GM12878 (cell line): ENCODE measurements around the gene SCGN.

Experiments
- RFX5 ChIP-seq: IDR thresholded peaks from 2 replicates; pipeline ENCODE4 v1.6.1; 2011; ENCODE audit warnings: low read depth, low read length, improper control_type of control experiment
- SP1 ChIP-seq: IDR thresholded peaks from one replicate; pipeline ENCODE4 v1.6.1; 2011; ENCODE audit warnings: low read depth, low read length
- SRF ChIP-seq, 2 experiments: IDR thresholded peaks; 2 replicates each; pipeline ENCODE4 v1.6.1; 2011; ENCODE audit warnings: low read depth in 2 of 2, low read length in 2 of 2, mild to moderate bottlenecking in 1 of 2, moderate library complexity in 1 of 2
- TF ChIP-seq, protein P1 (sequence below), 3 experiments: IDR thresholded peaks in 2 of 3; conservative IDR thresholded peaks in 1 of 3; 2 replicates each; pipeline ENCODE4 v1.5.1; 2011; ENCODE audit warnings: low read depth in 3 of 3, low read length in 3 of 3, mild to moderate bottlenecking in 3 of 3, control low read depth in 2 of 3, moderate library complexity in 2 of 3, inconsistent platforms in 1 of 3, mixed read lengths in 1 of 3; ENCODE audit not compliant: control insufficient read depth in 2 of 3, insufficient read depth in 1 of 3; ENCODE audit errors: extremely low read depth in 1 of 3

DNA sequence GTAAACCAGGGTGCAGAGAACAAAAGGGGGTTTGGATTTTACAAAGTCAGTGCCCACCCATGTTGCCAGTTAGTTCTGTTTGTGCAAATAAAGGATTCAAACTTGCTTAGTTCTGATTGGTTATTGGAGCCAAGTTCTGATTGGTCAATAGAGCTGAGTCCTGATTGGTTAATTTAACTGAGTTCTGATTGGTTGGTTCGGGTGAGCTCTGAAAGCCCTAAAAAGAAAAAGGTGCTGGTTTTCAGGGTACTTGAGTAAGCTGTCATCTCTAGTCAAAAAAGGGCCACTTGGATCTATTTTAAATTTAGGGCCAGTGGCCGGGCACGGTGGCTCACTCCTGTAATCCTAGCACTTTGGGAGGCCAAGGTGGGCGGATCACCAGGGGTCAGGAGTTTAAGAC is 47.6 kb downstream of the SCGN start:
- TF ChIP-seq SRF (IDR thresholded peaks at IDR 0.05; ENCODE audit: low read depth in 2 of 2, low read length in 2 of 2) (no peak), RFX5 (no peak), SP1 (no peak)
- TF ChIP-seq, protein P1, sequence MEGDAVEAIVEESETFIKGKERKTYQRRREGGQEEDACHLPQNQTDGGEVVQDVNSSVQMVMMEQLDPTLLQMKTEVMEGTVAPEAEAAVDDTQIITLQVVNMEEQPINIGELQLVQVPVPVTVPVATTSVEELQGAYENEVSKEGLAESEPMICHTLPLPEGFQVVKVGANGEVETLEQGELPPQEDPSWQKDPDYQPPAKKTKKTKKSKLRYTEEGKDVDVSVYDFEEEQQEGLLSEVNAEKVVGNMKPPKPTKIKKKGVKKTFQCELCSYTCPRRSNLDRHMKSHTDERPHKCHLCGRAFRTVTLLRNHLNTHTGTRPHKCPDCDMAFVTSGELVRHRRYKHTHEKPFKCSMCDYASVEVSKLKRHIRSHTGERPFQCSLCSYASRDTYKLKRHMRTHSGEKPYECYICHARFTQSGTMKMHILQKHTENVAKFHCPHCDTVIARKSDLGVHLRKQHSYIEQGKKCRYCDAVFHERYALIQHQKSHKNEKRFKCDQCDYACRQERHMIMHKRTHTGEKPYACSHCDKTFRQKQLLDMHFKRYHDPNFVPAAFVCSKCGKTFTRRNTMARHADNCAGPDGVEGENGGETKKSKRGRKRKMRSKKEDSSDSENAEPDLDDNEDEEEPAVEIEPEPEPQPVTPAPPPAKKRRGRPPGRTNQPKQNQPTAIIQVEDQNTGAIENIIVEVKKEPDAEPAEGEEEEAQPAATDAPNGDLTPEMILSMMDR (IDR thresholded peaks at IDR 0.05 in 2 of 3, conservative IDR thresholded peaks at IDR 0.05 in 1 of 3; ENCODE audit: control insufficient read depth in 2 of 3, extremely low read depth in 1 of 3, insufficient read depth in 1 of 3, low read depth in 3 of 3, low read length in 3 of 3): no peak
